AG04450 (cell line): Measurements from ENCODE around the gene NEO1. TPM values are rescaled to one million over a fixed set of nuclear protein-coding genes. Genes with fewer than 3 reads are reported as not detected.

Source experiments
- CTCF ChIA-PET: fragments of 300-600, 350-600 bp; formaldehyde crosslinking; extraction: SDS; loops from one replicate; lab custom pipeline; 2022; ENCODE audit warnings: antibody characterized with exemption, inconsistent platforms; lab: Charles Lee
- POLR2A ChIA-PET: fragments of 350-600 bp; formaldehyde crosslinking; extraction: SDS; loops from one replicate; lab custom pipeline; 2021; ENCODE audit warnings: antibody characterized with exemption, inconsistent platforms; lab: Yijun Ruan, JAX
- DNase-seq: peaks from one replicate; pipeline ENCODE4 v3.0.0-alpha.2; 2011; ENCODE audit warnings: low read depth, low spot score
- H3K27ac ChIP-seq: one replicate; pipeline ENCODE4 v1.5.1; 2012; ENCODE audit warnings: low read depth, low read length, control low read depth
- H3K27me3 ChIP-seq: one replicate; pipeline ENCODE4 v1.6.0; 2012; ENCODE audit warnings: low read length; ENCODE audit not compliant: control insufficient read depth, insufficient read depth
- H3K4me3 ChIP-seq: 2 replicates; pipeline ENCODE4 v1.5.1; 2011; ENCODE audit warnings: mild to moderate bottlenecking, low read depth, low read length, control low read depth
- H3K9me3 ChIP-seq: 2 replicates; pipeline ENCODE4 v1.5.1; 2012; ENCODE audit warnings: low read length; ENCODE audit not compliant: control insufficient read depth, insufficient read depth
- CTCF ChIP-seq: IDR thresholded peaks from 2 replicates; pipeline ENCODE4 v1.5.1; 2011; ENCODE audit warnings: low read depth, low read length, control low read depth, inconsistent platforms
- polyA plus RNA-seq: library from polyadenylated mRNA; depleted of rRNA; stranded (reverse); fragments of >200 nt; gene quantifications from 2 replicates; pipeline ENCODE4 v1.2.3, GENCODE V29; 2011

Gene NEO1
- polyA plus RNA-seq, 1 experiment, result 3.5 TPM

GRCh38 chr15:73335471-73335870 is 283.2 kb downstream of the NEO1 start:
- POLR2A ChIA-PET, result no interaction called here

GRCh38 chr15:73336756-73337155 is 284.5 kb downstream of the NEO1 start:
- no peak overlapping the region for H3K4me3 ChIP-seq
- no peaks in the 10 kb centered on the region; the same call in 1 of the 2 replicates for H3K9me3 ChIP-seq
- TF ChIP-seq CTCF, result no peak
- H3K27ac ChIP-seq, result no peak overlapping the region
- ChIA-PET POLR2A (no interaction called here), CTCF (no interaction called here)
- no peak for DNase-seq
- no peaks in the 10 kb centered on the region for H3K27me3 ChIP-seq

More at GRCh38 chr15:73335471-73335870, 283.2 kb downstream of the NEO1 start:
- no peak for DNase-seq
- H3K9me3 ChIP-seq, result no peaks in the 10 kb centered on the region
- H3K27me3 ChIP-seq, result no peaks in the 10 kb centered on the region
- no peak overlapping the region for H3K27ac ChIP-seq
- TF ChIP-seq CTCF, result no peak
- no peak overlapping the region for H3K4me3 ChIP-seq
- CTCF ChIA-PET, result no interaction called here

- Histone ChIP-seq H3K27ac (no peak overlapping the region), H3K27me3 (no peaks in the 10 kb centered on the region), H3K9me3 (no peaks in the 10 kb centered on the region; the same call in 1 of the 2 replicates), H3K4me3 (no peak overlapping the region)
- ChIA-PET CTCF (no interaction called here), POLR2A (no interaction called here)
- TF ChIP-seq CTCF, result no peak
- DNase-seq, result no peak
Measured at GRCh38 chr15:73337187-73337586, 284.9 kb downstream of the NEO1 start.

- ChIA-PET CTCF (no interaction called here), POLR2A (no interaction called here)
- TF ChIP-seq CTCF, result no peak
- Histone ChIP-seq H3K9me3 (no peaks in the 10 kb centered on the region; the same call in 1 of the 2 replicates), H3K27ac (no peak overlapping the region), H3K27me3 (no peaks in the 10 kb centered on the region), H3K4me3 (no peak overlapping the region)
- no peak for DNase-seq
Measured at GRCh38 chr15:73338058-73338457, 285.8 kb downstream of the NEO1 start.

GRCh38 chr15:73338606-73339374 is 286.5 kb downstream of the NEO1 start:
- TF ChIP-seq CTCF, result no peak
- CTCF ChIA-PET, result no interaction called here
- no peaks in the 10 kb centered on the region for H3K27me3 ChIP-seq
- H3K9me3 ChIP-seq, result no peaks in the 10 kb centered on the region; the same call in 1 of the 2 replicates
- POLR2A ChIA-PET, result no interaction called here
- H3K4me3 ChIP-seq, result no peak overlapping the region
- no peak for DNase-seq
- no peak overlapping the region for H3K27ac ChIP-seq
